ENCODE measurements around the gene SAMD1.

The SAMD1 gene

DNA sequence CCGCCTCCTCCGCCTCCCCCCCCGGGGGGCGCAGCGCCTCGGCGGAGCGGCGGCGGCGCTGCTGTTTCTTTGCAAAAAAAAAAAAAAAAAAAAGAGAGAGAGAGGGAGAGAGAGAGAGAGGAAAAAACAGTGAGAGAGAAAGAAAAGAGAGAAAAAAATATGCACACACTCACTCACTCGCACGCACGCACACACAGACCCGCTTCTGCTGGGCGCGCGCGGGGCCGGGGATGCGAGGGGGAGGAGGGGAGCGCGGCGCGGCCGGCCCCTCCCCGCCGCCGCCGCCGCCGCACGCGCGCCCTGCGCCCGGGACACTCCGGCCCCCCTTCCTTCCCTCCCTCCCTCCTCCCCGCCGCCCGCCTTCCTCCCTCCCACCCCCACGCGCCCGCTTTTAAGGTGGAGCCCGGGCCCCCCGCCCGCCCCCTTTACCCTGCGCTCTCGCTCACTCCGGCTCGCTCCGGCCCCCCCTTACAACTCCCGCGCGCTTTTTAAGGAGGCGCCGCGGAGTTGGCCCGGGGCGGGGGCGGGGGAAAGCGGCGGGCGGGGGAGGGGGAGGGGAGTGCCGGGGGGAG lies at the start of gene SAMD1:
Gene SAMD1 (minus strand): TSS at position 243 of the 572 bp plus-strand sequence.
- H3K4me3 ChIP-seq (ENCODE audit: low read length), result peak within 1 kb of the TSS; percentile 83
- peak; percentile 91 for DNase-seq (ENCODE audit: low read depth)
- TF ChIP-seq, protein P1, sequence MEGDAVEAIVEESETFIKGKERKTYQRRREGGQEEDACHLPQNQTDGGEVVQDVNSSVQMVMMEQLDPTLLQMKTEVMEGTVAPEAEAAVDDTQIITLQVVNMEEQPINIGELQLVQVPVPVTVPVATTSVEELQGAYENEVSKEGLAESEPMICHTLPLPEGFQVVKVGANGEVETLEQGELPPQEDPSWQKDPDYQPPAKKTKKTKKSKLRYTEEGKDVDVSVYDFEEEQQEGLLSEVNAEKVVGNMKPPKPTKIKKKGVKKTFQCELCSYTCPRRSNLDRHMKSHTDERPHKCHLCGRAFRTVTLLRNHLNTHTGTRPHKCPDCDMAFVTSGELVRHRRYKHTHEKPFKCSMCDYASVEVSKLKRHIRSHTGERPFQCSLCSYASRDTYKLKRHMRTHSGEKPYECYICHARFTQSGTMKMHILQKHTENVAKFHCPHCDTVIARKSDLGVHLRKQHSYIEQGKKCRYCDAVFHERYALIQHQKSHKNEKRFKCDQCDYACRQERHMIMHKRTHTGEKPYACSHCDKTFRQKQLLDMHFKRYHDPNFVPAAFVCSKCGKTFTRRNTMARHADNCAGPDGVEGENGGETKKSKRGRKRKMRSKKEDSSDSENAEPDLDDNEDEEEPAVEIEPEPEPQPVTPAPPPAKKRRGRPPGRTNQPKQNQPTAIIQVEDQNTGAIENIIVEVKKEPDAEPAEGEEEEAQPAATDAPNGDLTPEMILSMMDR (conservative IDR thresholded peaks at IDR 0.05; ENCODE audit: low read length), result no peak

DNA sequence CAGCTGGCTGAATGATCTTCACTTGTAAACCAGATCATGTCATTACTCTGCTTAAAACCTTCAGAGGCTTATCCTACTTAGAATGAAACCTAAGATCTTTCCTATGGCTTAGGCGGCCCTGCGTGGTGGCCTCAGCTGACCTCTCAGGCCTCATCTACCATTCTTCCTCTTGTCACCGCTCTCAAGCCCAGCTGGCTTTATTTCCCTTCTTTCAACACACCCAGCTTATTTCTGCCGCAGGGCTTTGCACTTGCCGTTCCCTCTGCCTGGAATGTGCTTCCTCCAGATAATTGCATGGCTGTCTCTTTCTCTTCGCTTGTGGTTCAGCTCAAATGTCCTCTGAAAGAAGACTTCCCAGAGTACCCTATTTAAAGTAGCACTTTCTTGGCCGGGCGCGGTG lies 49.4 kb upstream of the SAMD1 start:
- no peak overlapping the region for H3K4me3 ChIP-seq (ENCODE audit: low read length)
- TF ChIP-seq, protein P1 (conservative IDR thresholded peaks at IDR 0.05; ENCODE audit: low read length), result no peak
- no peak for DNase-seq (ENCODE audit: low read depth)

DNA sequence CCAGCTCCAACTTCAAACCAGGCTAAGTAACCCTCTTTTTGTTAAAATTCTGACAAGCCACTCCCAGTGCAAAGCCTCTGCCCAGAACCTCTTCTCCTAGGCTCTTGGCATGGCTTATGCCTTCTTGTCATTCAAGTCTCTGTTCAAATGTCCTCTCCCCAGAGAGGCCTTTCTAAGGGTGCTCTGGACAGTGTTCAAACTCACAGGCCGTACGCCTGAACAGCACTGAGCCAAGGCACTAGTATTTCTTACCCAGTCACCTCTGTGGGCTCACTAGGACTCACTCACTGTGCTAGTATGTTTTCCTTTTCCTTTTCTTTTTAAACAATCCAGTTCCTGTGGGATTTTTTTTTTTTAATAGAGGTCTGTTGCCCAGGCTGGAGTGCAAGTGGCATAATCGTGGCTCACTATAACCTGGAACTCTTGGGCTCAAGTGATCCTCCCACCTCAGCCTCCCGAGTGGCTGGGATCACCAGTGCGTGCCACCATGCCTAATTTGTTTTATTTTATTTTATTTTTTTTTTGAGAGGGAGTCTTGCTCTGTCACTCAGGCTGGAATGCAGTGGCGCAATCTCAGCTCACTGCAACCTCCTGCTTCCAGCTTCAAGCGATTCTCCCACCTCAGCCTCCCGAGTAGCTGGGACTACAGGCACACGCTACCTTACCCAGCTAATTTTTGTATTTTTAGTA lies 48.2 kb upstream of the SAMD1 start:
- H3K4me3 ChIP-seq (ENCODE audit: low read length), result no peak overlapping the region
- TF ChIP-seq, protein P1 (conservative IDR thresholded peaks at IDR 0.05; ENCODE audit: low read length), result no peak
- DNase-seq (ENCODE audit: low read depth), result no peak

DNA sequence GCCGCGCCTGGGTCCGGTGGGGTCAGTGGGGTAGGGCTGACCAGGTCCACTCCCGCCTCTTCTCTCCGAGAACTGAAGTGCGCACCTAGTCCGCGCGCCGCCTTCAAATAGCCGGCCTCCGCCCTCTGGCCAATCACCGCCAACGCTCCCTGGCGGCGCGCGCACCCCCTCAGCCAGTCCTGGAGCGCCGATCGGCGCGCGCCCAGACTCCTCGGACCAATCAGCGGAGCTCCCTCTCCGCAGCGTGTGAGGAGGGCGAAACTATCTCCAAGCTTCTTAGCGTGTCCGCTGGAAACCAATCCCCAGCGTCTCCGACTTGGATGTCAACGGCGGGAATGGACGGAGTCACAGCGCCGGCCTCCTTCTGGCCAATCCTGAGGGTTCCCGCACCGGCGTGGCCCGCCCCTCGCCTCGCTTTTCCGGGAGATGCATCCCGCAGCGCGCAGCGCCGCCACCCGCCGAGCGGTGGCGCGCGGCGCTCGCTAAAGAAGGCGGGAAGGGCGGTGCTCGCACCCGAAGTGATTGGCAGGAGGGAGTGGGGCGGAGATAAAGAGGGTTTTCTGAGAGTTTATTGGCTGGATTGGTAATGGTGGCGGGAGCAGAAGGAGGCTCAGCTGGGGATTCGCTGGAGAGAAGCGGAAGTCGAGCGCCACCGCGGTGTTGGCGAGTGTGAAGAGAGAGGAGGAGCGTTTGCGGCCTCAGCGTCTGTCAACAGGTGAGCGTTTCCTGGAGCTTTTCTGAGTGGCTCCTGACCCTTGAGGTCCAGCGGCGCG lies 46.1 kb upstream of the SAMD1 start, which contains the start of gene ASF1B:
Gene ASF1B (minus strand): TSS at position 81 of the 773 bp plus-strand sequence. CDS start 133 bp downstream, outside the sequence.
- peak within 1 kb of the TSS; percentile 84 for H3K4me3 ChIP-seq (ENCODE audit: low read length)
- TF ChIP-seq, protein P1 (conservative IDR thresholded peaks at IDR 0.05; ENCODE audit: low read length), result peak; percentile 57
- DNase-seq (ENCODE audit: low read depth), result peak; percentile 100

DNA sequence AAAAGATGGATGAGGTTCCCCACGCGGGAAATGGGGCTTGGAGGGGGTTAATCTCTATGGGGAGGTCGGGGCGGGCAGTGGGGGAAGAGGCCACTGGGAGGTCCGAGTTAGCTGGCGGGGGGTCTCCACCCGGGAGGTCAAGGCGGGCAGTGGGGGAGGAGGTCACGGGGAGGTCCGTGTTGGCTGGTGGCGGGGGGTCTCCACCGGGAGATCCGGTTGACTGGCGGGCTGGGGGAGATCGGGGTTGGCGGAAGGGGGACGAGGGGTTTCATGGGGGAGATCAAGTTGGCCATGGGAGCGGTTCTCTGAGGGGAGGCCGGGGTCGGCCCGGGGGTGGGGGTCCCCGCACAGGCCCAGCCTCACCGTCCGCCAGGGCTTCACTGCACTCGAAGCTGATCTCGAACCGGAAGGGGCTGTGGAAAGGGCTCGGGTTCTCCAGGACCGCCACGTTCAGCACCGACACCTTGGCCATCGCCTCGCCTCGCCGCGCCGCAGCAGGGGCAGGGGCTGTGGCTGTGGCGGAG lies 45.5 kb upstream of the SAMD1 start:
- TF ChIP-seq, protein P1 (conservative IDR thresholded peaks at IDR 0.05; ENCODE audit: low read length), result no peak
- no peak for DNase-seq (ENCODE audit: low read depth)
- peak overlapping the region; percentile 71 for H3K4me3 ChIP-seq (ENCODE audit: low read length)

DNA sequence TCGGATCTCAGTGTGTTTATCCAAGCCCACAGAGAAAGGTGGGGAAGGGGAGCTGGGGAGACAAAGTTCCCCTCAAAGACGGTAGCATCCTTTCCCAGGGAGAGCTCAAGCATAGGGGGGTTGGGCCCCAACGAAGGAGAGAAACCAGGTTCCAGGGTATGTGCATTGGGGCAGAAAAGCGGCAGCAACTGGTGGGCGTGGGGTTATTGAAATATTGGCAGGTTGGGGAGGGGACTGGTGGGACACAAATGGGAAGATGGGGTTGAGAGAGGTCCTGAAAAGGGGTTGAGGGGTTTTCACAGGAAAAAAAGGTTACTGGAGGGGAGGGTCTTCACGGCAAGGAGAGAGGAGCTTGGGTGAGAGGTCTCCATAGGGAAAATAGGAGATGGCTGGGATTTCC lies 44.8 kb upstream of the SAMD1 start:
- no peak for DNase-seq (ENCODE audit: low read depth)
- TF ChIP-seq, protein P1 (conservative IDR thresholded peaks at IDR 0.05; ENCODE audit: low read length), result no peak
- peak overlapping the region; percentile 71 for H3K4me3 ChIP-seq (ENCODE audit: low read length)
